Prostate gland (tissue), 2 donors: ENCODE data around the gene SLC49A4.

Experiments
- POLR2A ChIP-seq: fragments of 450-650 bp; IDR thresholded peaks from one replicate; pipeline ENCODE4 v1.6.1; 2016; ENCODE audit warnings: antibody characterized with exemption, mild to moderate bottlenecking
- TF ChIP-seq, protein P1 (sequence below), 4 experiments: fragments of 200-600 bp in 2 of 4; fragments of 450-650 bp in 2 of 4; sonication (generic) in 2 of 4; IDR thresholded peaks; 1 replicate in 3 of 4; 2 replicates in 1 of 4; pipeline ENCODE4 v1.5.1; 2016 to 2019; ENCODE audit warnings: antibody characterized with exemption in 4 of 4, mild to moderate bottlenecking in 2 of 4, moderate library complexity in 2 of 4

GRCh38 chr3:122890720-122891220, 95.9 kb downstream of the SLC49A4 start:
- no peak for TF ChIP-seq POLR2A
- TF ChIP-seq, protein P1, sequence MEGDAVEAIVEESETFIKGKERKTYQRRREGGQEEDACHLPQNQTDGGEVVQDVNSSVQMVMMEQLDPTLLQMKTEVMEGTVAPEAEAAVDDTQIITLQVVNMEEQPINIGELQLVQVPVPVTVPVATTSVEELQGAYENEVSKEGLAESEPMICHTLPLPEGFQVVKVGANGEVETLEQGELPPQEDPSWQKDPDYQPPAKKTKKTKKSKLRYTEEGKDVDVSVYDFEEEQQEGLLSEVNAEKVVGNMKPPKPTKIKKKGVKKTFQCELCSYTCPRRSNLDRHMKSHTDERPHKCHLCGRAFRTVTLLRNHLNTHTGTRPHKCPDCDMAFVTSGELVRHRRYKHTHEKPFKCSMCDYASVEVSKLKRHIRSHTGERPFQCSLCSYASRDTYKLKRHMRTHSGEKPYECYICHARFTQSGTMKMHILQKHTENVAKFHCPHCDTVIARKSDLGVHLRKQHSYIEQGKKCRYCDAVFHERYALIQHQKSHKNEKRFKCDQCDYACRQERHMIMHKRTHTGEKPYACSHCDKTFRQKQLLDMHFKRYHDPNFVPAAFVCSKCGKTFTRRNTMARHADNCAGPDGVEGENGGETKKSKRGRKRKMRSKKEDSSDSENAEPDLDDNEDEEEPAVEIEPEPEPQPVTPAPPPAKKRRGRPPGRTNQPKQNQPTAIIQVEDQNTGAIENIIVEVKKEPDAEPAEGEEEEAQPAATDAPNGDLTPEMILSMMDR (IDR thresholded peaks at IDR 0.05), result no peak
